H54 (cell line): ENCODE measurements around the gene NCAPG2.
"Not testable (repeated sequence)": the region's sequence is repeated elsewhere in the genome, so short reads cannot be mapped to it uniquely, and the experiment has no call there.

ENCODE experiments used
- DNase-seq: peaks from one replicate; pipeline ENCODE4 v3.0.0; 2011; ENCODE audit warnings: low spot score, mixed read lengths; ENCODE audit not compliant: insufficient read length
- FAIRE-seq: peaks from 3 replicates; lab custom pipeline; 2011; peaks lifted over from hg19 to GRCh38; lab: Jason Lieb, UNC
- POLR2A ChIP-seq: IDR thresholded peaks from 2 replicates; pipeline ENCODE4 v1.6.1; 2011; ENCODE audit warnings: low read depth, mild to moderate bottlenecking, low read length

Gene NCAPG2

GRCh38 chr7:158689488-158689887 lies 15.1 kb downstream of the NCAPG2 start:
- FAIRE-seq: no peak
- DNase-seq: no peak
- no peak for TF ChIP-seq POLR2A

GRCh38 chr7:158687406-158687805 lies 17.2 kb downstream of the NCAPG2 start:
- FAIRE-seq (no peak), DNase-seq (no peak)
- TF ChIP-seq POLR2A: no peak

- no peak for FAIRE-seq
- no peak for TF ChIP-seq POLR2A
- DNase-seq: no peak
Measured at GRCh38 chr7:158685693-158686092, 18.9 kb downstream of the NCAPG2 start.

DNA sequence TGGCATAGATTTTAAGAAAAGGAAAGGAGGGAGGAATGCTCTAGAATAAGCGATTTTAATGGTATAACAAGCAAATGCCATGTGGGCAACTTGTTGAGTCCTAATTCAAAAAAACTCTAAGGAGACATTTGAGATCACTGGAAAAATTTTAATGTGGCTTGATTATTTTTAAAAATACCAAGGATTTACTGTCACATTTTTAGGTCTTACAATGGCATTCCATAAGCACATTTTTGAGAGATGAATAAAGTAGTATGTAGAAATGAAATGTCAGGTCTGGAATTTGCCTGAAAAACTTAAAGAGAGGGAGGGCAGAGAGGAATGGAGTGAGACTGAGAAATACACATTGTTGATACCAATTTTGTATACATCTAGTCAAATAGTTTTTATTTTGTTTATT lies 20.3 kb downstream of the NCAPG2 start:
- no peak for TF ChIP-seq POLR2A
- DNase-seq (no peak), FAIRE-seq (no peak)

DNA sequence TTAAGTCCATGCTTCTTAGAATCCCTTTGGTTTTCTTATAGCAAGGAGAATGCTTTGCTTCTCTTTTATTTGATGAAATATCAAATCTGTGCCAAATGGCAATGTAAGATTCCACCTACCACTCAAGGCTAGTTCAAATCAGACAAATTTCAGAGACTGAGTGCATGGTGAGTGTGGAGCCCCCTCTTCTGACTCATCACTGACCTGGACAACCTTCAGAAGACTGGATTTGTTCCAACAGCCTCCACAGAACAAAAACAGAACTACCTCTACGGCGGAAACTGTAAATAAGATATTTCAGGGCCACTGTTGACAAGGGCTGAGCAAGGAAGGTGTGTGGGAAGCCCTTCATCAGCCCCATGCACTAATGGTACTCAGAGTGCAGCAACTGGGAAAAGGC lies 21.1 kb downstream of the NCAPG2 start:
- no peak for FAIRE-seq
- DNase-seq: no peak
- TF ChIP-seq POLR2A: no peak

DNA sequence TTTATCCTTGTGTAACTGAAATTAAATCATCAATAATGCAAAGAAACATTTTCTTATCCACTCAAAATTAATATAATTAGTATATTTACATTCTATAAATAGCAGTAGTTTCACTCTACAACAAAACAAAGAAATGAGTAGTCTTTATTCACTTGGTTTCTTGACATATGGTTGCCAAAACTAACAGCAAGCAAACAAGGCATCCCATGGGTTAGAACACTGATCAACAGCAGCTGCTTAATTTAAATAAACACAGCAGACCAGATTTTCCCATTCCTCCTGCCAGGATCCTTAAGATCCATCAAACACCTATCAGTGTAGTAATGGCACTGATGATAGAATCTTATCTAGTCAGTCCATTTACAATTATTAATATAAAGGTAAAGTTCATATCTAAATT lies 22.1 kb downstream of the NCAPG2 start:
- no peak for TF ChIP-seq POLR2A
- FAIRE-seq (no peak), DNase-seq (no peak)

DNA sequence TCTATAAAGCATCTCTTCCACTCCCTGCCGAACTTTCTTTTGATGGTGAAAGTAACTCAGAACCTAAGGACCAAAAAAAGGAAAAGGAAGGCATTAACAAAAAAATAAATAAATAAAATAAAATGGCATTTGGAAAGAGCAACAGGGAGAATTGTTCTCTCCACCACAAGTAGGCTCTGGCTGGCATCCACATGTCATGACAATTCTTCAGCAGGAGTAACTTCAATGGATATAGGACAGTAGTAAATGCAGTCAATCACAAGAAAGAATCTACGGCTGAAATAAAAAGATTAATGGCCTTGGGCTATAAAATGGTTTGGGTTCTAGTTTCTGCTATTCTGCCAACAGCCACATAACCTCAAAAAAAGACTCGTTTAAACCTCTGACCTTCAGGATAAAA lies 23.9 kb downstream of the NCAPG2 start:
- DNase-seq (no peak), FAIRE-seq (no peak)
- TF ChIP-seq POLR2A: no peak

- DNase-seq: no peak
- no peak for TF ChIP-seq POLR2A
- no peak for FAIRE-seq
Measured at GRCh38 chr7:158676906-158677305, 27.7 kb downstream of the NCAPG2 start.

- DNase-seq (no peak), FAIRE-seq (no peak)
- TF ChIP-seq POLR2A: no peak
Measured at GRCh38 chr7:158676171-158676840, 28.3 kb downstream of the NCAPG2 start.

- FAIRE-seq: no peak
- TF ChIP-seq POLR2A: no peak
- no peak for DNase-seq
Measured at GRCh38 chr7:158672975-158673374, 31.6 kb downstream of the NCAPG2 start.

DNA sequence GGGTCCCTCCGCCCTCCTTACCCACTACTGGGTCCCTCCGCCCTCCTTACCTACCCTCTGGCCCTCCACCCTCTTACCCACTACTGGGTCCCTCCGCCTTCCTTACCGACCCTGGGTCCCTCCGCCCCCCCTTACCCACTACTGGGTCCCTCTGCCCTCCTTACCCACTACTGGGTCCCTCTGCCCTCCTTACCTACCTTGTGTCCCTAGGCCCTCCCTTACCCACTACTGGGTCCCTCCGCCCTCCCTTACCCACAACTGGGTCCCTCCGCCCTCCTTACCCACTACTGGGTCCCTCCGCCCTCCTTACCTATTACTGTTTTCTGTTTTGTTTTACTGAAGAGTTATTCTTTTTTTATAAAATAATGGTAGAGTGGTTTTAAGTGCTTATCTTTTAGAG lies 36.5 kb downstream of the NCAPG2 start:
- DNase-seq, FAIRE-seq: not testable (repeated sequence)

- not testable (repeated sequence) for FAIRE-seq, DNase-seq
Measured at GRCh38 chr7:158666966-158667678, 37.5 kb downstream of the NCAPG2 start.

DNA sequence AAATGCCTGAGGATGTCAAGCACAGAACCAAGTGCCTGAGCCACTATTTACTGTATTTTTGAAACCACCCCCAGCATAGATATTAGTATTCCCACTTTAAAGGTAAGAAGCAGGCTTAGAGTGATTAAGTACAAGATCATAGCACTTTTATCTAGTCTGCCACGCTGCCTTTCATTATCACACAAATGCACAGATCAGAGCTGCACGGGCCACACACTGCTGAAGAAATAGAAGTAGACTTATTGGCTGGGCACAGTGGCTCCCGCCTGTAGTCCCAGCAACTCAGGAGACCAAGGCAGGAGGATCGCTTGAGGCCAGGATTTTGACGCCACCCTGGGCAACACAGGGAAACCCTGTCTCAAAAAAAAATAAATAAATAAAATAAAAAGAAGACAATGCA lies 38.2 kb downstream of the NCAPG2 start:
- DNase-seq (no peak), FAIRE-seq (no peak)
- no peak for TF ChIP-seq POLR2A

DNA sequence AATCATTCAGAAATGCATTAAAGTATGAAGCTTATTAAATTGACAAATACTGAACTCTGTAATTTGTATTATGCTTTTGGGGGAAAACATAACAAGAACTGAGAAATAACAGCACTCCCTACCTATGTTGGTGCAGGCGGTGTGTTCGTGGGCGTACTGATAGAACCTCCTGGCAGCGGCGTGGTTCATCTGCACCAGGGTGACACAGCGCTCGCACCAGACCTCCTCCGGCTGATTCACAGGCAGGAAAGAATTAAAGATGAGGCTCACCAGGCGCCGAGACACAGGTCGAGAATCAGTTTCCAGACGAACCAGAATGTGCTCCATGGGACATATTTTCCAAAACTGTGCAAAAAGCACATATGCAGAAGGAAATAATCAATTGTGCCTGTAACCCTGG lies 40.2 kb downstream of the NCAPG2 start:
- FAIRE-seq (no peak), DNase-seq (no peak)
- TF ChIP-seq POLR2A: no peak

GRCh38 chr7:158663428-158663741 lies 41.2 kb downstream of the NCAPG2 start:
- DNase-seq (no peak), FAIRE-seq (no peak)
- TF ChIP-seq POLR2A: no peak
